ENCODE results near the gene UNC13B. TPM values are rescaled to one million over a fixed set of nuclear protein-coding genes. Genes with fewer than 3 reads are reported as not detected.

Gene UNC13B
- total RNA-seq, 1 donor = 25.3 TPM

GRCh38 chr9:35311891-35312639 lies 150.3 kb downstream of the UNC13B start:
- no peaks in the 10 kb centered on the region for H4K20me1 ChIP-seq (ENCODE audit: insufficient read depth, low read length)
- no peak for TF ChIP-seq CTCF (IDR thresholded peaks at IDR 0.05; ENCODE audit: extremely low read depth, low read depth, low read length)
- H2AFZ ChIP-seq (ENCODE audit: low read length) = no peak overlapping the region
- no peak overlapping the region for H3K27ac ChIP-seq (ENCODE audit: low read depth, low read length)
- no peaks in the 10 kb centered on the region for H3K4me1 ChIP-seq (ENCODE audit: insufficient read depth, low read length)
- H3K4me2 ChIP-seq (ENCODE audit: insufficient read depth, low read length) = no peak overlapping the region
- DNase-seq (ENCODE audit: insufficient read length, low spot score, missing footprints) = no peak
- H3K9me3 ChIP-seq (ENCODE audit: low read depth, low read length) = no peaks in the 10 kb centered on the region
- H3K4me3 ChIP-seq (ENCODE audit: insufficient read depth, low read length) = no peak overlapping the region
- no peaks in the 10 kb centered on the region for H3K79me2 ChIP-seq (ENCODE audit: insufficient read depth, low read length)
- H3K27me3 ChIP-seq (ENCODE audit: insufficient read depth, low read length) = no peaks in the 10 kb centered on the region
- H3K36me3 ChIP-seq (ENCODE audit: insufficient read depth, low read length) = peaks cover 3% of the 10 kb centered on the region

GRCh38 chr9:35313460-35313859 lies 151.7 kb downstream of the UNC13B start:
- Histone ChIP-seq H2AFZ (ENCODE audit: low read length) (no peak overlapping the region), H3K4me2 (ENCODE audit: insufficient read depth, low read length) (no peak overlapping the region), H3K79me2 (ENCODE audit: insufficient read depth, low read length) (no peaks in the 10 kb centered on the region), H3K4me1 (ENCODE audit: insufficient read depth, low read length) (no peaks in the 10 kb centered on the region), H4K20me1 (ENCODE audit: insufficient read depth, low read length) (no peaks in the 10 kb centered on the region), H3K9me3 (ENCODE audit: low read depth, low read length) (no peaks in the 10 kb centered on the region), H3K27ac (ENCODE audit: low read depth, low read length) (no peak overlapping the region), H3K36me3 (ENCODE audit: insufficient read depth, low read length) (peaks cover 3% of the 10 kb centered on the region), H3K27me3 (ENCODE audit: insufficient read depth, low read length) (no peaks in the 10 kb centered on the region), H3K4me3 (ENCODE audit: insufficient read depth, low read length) (no peak overlapping the region)
- TF ChIP-seq CTCF (IDR thresholded peaks at IDR 0.05; ENCODE audit: extremely low read depth, low read depth, low read length) = no peak
- DNase-seq (ENCODE audit: insufficient read length, low spot score, missing footprints) = no peak

- Histone ChIP-seq H2AFZ (ENCODE audit: low read length) (no peak overlapping the region), H3K27me3 (ENCODE audit: insufficient read depth, low read length) (no peaks in the 10 kb centered on the region), H3K36me3 (ENCODE audit: insufficient read depth, low read length) (peaks cover 3% of the 10 kb centered on the region), H3K27ac (ENCODE audit: low read depth, low read length) (no peak overlapping the region), H3K4me1 (ENCODE audit: insufficient read depth, low read length) (no peaks in the 10 kb centered on the region), H3K9me3 (ENCODE audit: low read depth, low read length) (no peaks in the 10 kb centered on the region), H3K4me3 (ENCODE audit: insufficient read depth, low read length) (no peak overlapping the region), H3K4me2 (ENCODE audit: insufficient read depth, low read length) (no peak overlapping the region), H3K79me2 (ENCODE audit: insufficient read depth, low read length) (no peaks in the 10 kb centered on the region), H4K20me1 (ENCODE audit: insufficient read depth, low read length) (no peaks in the 10 kb centered on the region)
- no peak for DNase-seq (ENCODE audit: insufficient read length, low spot score, missing footprints)
- no peak for TF ChIP-seq CTCF (IDR thresholded peaks at IDR 0.05; ENCODE audit: extremely low read depth, low read depth, low read length)
Measured at GRCh38 chr9:35313916-35314315, 152.1 kb downstream of the UNC13B start.

GRCh38 chr9:35318741-35319140 lies 156.9 kb downstream of the UNC13B start:
- H4K20me1 ChIP-seq (ENCODE audit: insufficient read depth, low read length) = no peaks in the 10 kb centered on the region
- no peak overlapping the region for H3K4me3 ChIP-seq (ENCODE audit: insufficient read depth, low read length)
- H3K4me2 ChIP-seq (ENCODE audit: insufficient read depth, low read length) = no peak overlapping the region
- H2AFZ ChIP-seq (ENCODE audit: low read length) = no peak overlapping the region
- no peaks in the 10 kb centered on the region for H3K4me1 ChIP-seq (ENCODE audit: insufficient read depth, low read length)
- no peaks in the 10 kb centered on the region for H3K79me2 ChIP-seq (ENCODE audit: insufficient read depth, low read length)
- no peaks in the 10 kb centered on the region for H3K27me3 ChIP-seq (ENCODE audit: insufficient read depth, low read length)
- no peak for TF ChIP-seq CTCF (IDR thresholded peaks at IDR 0.05; ENCODE audit: extremely low read depth, low read depth, low read length)
- peaks cover 3% of the 10 kb centered on the region for H3K36me3 ChIP-seq (ENCODE audit: insufficient read depth, low read length)
- H3K9me3 ChIP-seq (ENCODE audit: low read depth, low read length) = no peaks in the 10 kb centered on the region
- no peak overlapping the region for H3K27ac ChIP-seq (ENCODE audit: low read depth, low read length)
- DNase-seq (ENCODE audit: insufficient read length, low spot score, missing footprints) = no peak
